Cerebellar cortex (tissue), 1 donor: ENCODE data around the gene SYT9.
A peak's percentile ranks its signal among the peaks of the same experiment; 100 is the strongest.

Experiments
- DNase-seq: peaks from one replicate; pipeline ENCODE4 v3.0.0-alpha.2; 2015; ENCODE audit warnings: low spot score

The SYT9 gene

GRCh38 chr11:7427733-7428132, 176.0 kb downstream of the SYT9 start:
- no peak for DNase-seq

- DNase-seq = no peak
These were observed 176.5 kb downstream of the SYT9 start for GRCh38 chr11:7428196-7428595.

GRCh38 chr11:7430496-7430895, 178.8 kb downstream of the SYT9 start:
- no peak for DNase-seq

- no peak for DNase-seq
These were observed 183.5 kb downstream of the SYT9 start for GRCh38 chr11:7435176-7435575.

- no peak for DNase-seq
These were observed 184.4 kb downstream of the SYT9 start for GRCh38 chr11:7436146-7436545.

GRCh38 chr11:7436657-7437056, 185.0 kb downstream of the SYT9 start:
- no peak for DNase-seq

GRCh38 chr11:7437696-7438095, 186.0 kb downstream of the SYT9 start:
- DNase-seq = no peak

GRCh38 chr11:7439746-7440320, 188.1 kb downstream of the SYT9 start:
- DNase-seq = no peak

GRCh38 chr11:7442588-7443215, 191.0 kb downstream of the SYT9 start:
- peak; percentile 81 for DNase-seq

GRCh38 chr11:7444091-7444981, 192.6 kb downstream of the SYT9 start:
- no peak for DNase-seq

GRCh38 chr11:7445564-7445963, 193.9 kb downstream of the SYT9 start:
- DNase-seq = no peak

- DNase-seq = peak; percentile 57
These were observed 196.5 kb downstream of the SYT9 start for GRCh38 chr11:7448201-7448600.

GRCh38 chr11:7449211-7449840, 197.6 kb downstream of the SYT9 start:
- DNase-seq = no peak

GRCh38 chr11:7449841-7450214, 198.1 kb downstream of the SYT9 start:
- DNase-seq = no peak

GRCh38 chr11:7450836-7451235, 199.1 kb downstream of the SYT9 start:
- DNase-seq = no peak

GRCh38 chr11:7451520-7451919, 199.8 kb downstream of the SYT9 start:
- DNase-seq = no peak

GRCh38 chr11:7451952-7452494, 200.3 kb downstream of the SYT9 start:
- no peak for DNase-seq

- DNase-seq = no peak
These were observed 203.2 kb downstream of the SYT9 start for GRCh38 chr11:7454854-7455253.

- DNase-seq = no peak
These were observed 205.5 kb downstream of the SYT9 start for GRCh38 chr11:7457211-7457610.

- DNase-seq = no peak
These were observed 211.0 kb downstream of the SYT9 start for GRCh38 chr11:7462706-7463105.

GRCh38 chr11:7467652-7468051, 215.9 kb downstream of the SYT9 start:
- no peak for DNase-seq

- no peak for DNase-seq
These were observed 217.7 kb downstream of the SYT9 start for GRCh38 chr11:7469351-7469865.
